Subcutaneous adipose tissue (tissue), 4 donors: ENCODE data around the gene LSAMP. TPM values are rescaled to one million over a fixed set of nuclear protein-coding genes. Genes with fewer than 3 reads are reported as not detected.

ENCODE experiments used
- total RNA-seq, 4 donors: library from RNA; depleted of rRNA; stranded (reverse); fragments of >200 nt; gene quantifications; one replicate each; pipeline ENCODE4 v1.1.0, GENCODE V29; 2016
- TF ChIP-seq, protein P1 (sequence below): fragments of 450-650 bp; IDR thresholded peaks from one replicate; pipeline ENCODE4 v1.5.1; 2016; ENCODE audit warnings: low read depth, mild to moderate bottlenecking, control low read depth, antibody characterized with exemption, moderate library complexity

Gene LSAMP
- total RNA-seq, 4 donors from 2014 or later = 0.38 to 1.7 (median 0.71) TPM

DNA sequence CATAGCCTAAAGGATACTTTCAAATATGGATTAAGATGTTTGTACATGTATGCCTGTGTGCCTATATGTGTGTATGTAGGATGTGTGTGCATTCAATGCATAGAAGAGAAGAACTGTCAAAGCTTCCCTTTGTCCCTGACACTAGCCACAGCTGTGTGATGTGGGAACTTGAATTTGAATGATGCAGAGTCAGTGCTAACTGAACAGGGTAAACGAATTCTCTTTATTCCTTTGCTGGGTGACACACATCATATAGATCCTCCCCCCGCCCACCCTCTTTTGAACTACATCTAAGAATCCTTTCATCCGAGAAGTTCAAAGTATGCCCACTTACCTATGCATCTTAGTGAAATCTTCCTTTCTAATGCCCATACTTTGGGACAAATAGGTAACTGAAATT, 593.7 kb downstream of the LSAMP start:
- TF ChIP-seq, protein P1, sequence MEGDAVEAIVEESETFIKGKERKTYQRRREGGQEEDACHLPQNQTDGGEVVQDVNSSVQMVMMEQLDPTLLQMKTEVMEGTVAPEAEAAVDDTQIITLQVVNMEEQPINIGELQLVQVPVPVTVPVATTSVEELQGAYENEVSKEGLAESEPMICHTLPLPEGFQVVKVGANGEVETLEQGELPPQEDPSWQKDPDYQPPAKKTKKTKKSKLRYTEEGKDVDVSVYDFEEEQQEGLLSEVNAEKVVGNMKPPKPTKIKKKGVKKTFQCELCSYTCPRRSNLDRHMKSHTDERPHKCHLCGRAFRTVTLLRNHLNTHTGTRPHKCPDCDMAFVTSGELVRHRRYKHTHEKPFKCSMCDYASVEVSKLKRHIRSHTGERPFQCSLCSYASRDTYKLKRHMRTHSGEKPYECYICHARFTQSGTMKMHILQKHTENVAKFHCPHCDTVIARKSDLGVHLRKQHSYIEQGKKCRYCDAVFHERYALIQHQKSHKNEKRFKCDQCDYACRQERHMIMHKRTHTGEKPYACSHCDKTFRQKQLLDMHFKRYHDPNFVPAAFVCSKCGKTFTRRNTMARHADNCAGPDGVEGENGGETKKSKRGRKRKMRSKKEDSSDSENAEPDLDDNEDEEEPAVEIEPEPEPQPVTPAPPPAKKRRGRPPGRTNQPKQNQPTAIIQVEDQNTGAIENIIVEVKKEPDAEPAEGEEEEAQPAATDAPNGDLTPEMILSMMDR = no peak

DNA sequence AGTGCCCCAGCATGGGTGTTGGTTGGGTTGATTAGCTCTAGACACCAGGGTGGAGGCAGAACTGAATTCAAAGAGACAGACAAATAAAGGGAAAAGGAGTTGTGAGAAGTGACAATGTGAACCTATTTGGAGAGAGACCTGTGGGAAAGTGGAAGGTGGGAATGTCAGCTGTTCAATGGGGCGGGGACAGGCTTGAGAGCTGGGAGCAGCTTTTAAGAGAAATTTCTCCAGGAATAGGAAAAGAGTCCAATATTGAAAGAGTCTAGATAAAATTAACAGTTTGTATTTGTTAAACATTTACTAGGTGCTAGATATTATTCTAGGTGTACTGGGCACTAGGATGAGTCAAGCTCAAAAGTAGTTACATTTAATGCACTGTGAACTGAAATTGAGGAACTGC, 596.6 kb downstream of the LSAMP start:
- TF ChIP-seq, protein P1 = no peak

DNA sequence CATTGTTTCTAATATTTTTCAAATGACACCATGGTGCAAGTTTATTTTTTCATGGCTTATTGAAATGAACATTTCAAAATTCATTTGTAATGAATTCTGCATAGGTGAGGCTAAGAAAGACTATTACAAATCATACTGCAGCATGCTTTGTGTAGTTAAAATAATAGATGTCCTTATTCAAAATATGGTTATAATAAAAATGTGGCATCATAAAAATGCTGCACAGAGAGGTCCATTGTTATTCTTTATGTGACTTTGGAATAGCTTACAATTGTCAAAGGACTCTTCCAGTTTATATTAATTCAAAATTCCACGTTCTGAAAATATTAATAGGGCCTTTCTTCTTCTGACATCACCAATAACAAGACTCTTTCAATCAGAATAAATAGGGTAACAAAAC, 599.3 kb downstream of the LSAMP start:
- TF ChIP-seq, protein P1 = no peak

DNA sequence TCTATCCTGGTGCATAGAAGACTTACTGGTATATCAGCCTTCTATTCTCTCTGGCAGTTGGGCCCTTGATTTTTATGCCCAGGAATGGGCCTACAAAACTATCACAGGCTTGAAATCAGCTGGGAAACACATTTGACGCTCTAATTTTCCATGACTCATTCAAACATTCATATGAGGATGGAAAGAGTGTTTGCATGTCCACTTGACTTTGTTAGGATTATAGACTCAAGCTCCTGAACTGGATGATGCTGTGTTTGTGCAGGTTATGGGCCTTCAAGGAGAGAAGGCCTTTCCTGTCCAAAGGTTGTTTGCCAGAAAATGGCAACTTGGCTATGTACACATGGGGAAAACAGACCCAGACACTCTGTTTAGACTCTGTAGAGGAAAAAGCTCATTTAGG, 602.1 kb downstream of the LSAMP start:
- TF ChIP-seq, protein P1 = no peak

DNA sequence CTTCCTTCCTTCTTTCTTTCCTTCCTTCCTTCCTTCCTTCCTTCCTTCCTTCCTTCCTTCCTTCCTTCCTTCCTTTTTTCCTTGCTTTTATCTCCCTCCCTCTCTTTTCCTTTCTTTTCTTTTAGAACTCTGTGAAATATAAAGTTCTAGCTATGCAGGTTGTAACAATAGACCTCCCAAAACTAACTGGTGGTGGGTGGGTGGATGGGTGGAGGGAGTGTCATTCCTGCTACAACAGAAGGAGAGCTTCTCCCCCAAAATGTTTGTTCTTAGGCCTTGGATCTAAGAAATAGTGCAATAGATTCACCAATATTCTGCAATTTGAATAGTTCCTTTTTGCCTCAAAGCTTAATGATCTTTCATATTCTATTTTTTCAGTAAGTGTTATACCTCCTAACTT, 606.0 kb downstream of the LSAMP start:
- TF ChIP-seq, protein P1 = no peak

DNA sequence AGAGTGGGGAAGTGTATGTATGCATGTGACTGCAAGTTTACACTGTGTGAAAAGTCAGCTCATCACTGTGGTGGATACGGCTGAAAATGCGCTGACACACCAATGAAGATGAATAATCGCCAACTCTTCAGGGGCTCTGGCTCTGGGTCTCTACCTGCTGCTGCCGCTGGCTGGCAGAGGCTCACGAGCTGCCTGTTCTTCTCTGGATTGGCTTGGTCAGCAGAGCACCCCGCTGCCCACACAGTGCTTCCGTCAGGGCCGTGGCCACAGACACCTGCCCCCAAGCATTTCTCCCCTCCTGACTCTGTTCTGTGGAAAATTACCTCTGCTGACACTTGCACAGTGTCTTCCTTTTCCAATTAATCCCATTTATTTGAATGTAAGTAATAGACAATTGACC, 606.5 kb downstream of the LSAMP start:
- TF ChIP-seq, protein P1 = no peak

DNA sequence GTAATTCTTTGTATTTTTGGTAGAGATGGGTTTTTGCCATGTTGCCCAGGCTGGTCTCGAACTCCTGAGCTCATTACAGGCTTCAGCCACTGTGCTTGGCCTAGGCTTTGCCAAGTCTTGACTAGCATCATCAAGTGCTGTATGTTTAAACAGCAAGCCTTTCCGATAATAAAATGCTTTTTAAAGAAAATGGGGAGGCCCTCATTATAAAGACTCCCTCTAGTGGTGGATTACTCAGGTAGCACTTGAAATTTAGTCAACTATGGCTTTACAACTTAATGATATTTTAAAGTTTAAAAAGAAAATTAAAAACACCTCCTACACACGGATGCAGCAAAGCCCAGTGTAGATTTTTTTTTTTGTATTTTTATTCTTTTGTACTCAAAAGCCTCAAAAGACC, 608.3 kb downstream of the LSAMP start:
- TF ChIP-seq, protein P1 = no peak
